HepG2 (cell line): ENCODE measurements around the gene KIF23. TPM values are rescaled to one million over a fixed set of nuclear protein-coding genes. Genes with fewer than 3 reads are reported as not detected.

Experiments used
- ATAC-seq: fragments of 200-7000 bp; cut with Tn5 transposase; 3 replicates; pipeline ENCODE4 v1.9.1; 2020; ENCODE audit warnings: mild to moderate bottlenecking, moderate library complexity
- BruUV-seq: library from RNA; stranded (reverse); fragments of 400-500 nt; replicated peaks from 2 replicates; lab custom pipeline; 2021; lab: Mats Ljungman, UMichigan
- CTCF ChIA-PET: fragments of 300-600 bp; formaldehyde crosslinking; extraction: SDS; loops from one replicate; lab custom pipeline; 2021; ENCODE audit warnings: low total read pairs, inconsistent platforms, low intra/inter-chr PET ratio; lab: Yijun Ruan, JAX
- POLR2A ChIA-PET: fragments of 350-600 bp; sonication (Branson Sonifier 250); formaldehyde crosslinking; loops from one replicate; lab custom pipeline; 2020; ENCODE audit warnings: antibody characterized with exemption, inconsistent platforms; lab: Yijun Ruan, JAX
- DNase-seq: peaks from one replicate; pipeline ENCODE4 v3.0.0-alpha.2; 2015; ENCODE audit warnings: low spot score
- FAIRE-seq: peaks from 3 replicates; lab custom pipeline; 2011; peaks lifted over from hg19 to GRCh38; lab: Jason Lieb, UNC
- H2AFZ ChIP-seq: one replicate; pipeline ENCODE4 v1.6.1; 2011; ENCODE audit warnings: low read length, inconsistent platforms
- H3K27ac ChIP-seq: fragments of 300-600 bp; 3 replicates; pipeline ENCODE4 v1.8.0; 2011; ENCODE audit warnings: mixed run types, mild to moderate bottlenecking, mixed read lengths, low read length, inconsistent platforms; ENCODE audit not compliant: insufficient read depth; ENCODE audit errors: extremely low read length
- H3K27me3 ChIP-seq, 2 experiments: fragments of 200-600 bp in 1 of 2; 2 replicates in 1 of 2; 3 replicates in 1 of 2; pipeline versions ENCODE4 v1.6.0 to v1.8.0; 2011; ENCODE audit warnings: low read length in 2 of 2, mild to moderate bottlenecking in 2 of 2, moderate library complexity in 2 of 2, inconsistent platforms in 1 of 2; ENCODE audit not compliant: insufficient read depth in 2 of 2, control insufficient read depth in 1 of 2
- H3K36me3 ChIP-seq, 2 experiments: fragments of 200-600 bp in 1 of 2; replicated peaks in 1 of 2; 2 replicates in 1 of 2; 3 replicates in 1 of 2; pipeline versions ENCODE4 v1.5.1 to v1.8.0; 2011; ENCODE audit warnings: low read length in 2 of 2, inconsistent platforms in 1 of 2; ENCODE audit not compliant: insufficient read depth in 2 of 2, control insufficient read depth in 1 of 2
- H3K4me1 ChIP-seq: 2 replicates; pipeline ENCODE4 v1.5.1; 2012; ENCODE audit warnings: low read length, inconsistent platforms; ENCODE audit not compliant: insufficient read depth
- H3K4me2 ChIP-seq: 2 replicates; pipeline ENCODE4 v1.6.0; 2011; ENCODE audit warnings: low read depth, low read length, inconsistent platforms
- H3K4me3 ChIP-seq, 3 experiments: fragments of 200-600 bp in 1 of 3; sonication (generic), shearing (Covaris generic) in 1 of 3; replicated peaks in 1 of 3; 2 replicates each; pipeline ENCODE4 v1.5.1; 2011 to 2016; ENCODE audit warnings: low read length in 3 of 3, inconsistent platforms in 2 of 3, low read depth in 2 of 3, mild to moderate bottlenecking in 2 of 3, control low read depth in 1 of 3, mixed read lengths in 1 of 3; ENCODE audit not compliant: insufficient read depth in 1 of 3
- H3K79me2 ChIP-seq: one replicate; pipeline ENCODE4 v1.6.1; 2011; ENCODE audit warnings: low read length, inconsistent platforms; ENCODE audit not compliant: insufficient read depth
- H3K9ac ChIP-seq: 2 replicates; pipeline ENCODE4 v1.6.0; 2011; ENCODE audit warnings: mild to moderate bottlenecking, low read depth, low read length, inconsistent platforms; ENCODE audit not compliant: insufficient read depth
- H3K9me3 ChIP-seq: 2 replicates; pipeline ENCODE4 v1.5.1; 2012; ENCODE audit warnings: mild to moderate bottlenecking, low read length
- H4K20me1 ChIP-seq: 2 replicates; pipeline ENCODE4 v1.6.0; 2011; ENCODE audit warnings: inconsistent platforms, mild to moderate bottlenecking, low read length, moderate library complexity; ENCODE audit not compliant: insufficient read depth
- CHD2 ChIP-seq: IDR thresholded peaks from 2 replicates; pipeline ENCODE4 v1.6.1; 2011; ENCODE audit warnings: low read depth, low read length, improper control_type of control experiment
- DZIP1 ChIP-seq: sonication (generic); formaldehyde crosslinking; IDR thresholded peaks from 2 replicates; pipeline ENCODE4 v1.5.0; 2020; ENCODE audit warnings: mild to moderate bottlenecking, missing genetic modification reagents
- ELF1 ChIP-seq: sonication (generic); formaldehyde crosslinking; IDR thresholded peaks from 2 replicates; pipeline ENCODE4 v1.4.0; 2020; ENCODE audit warnings: missing genetic modification reagents
- HOXA9 ChIP-seq: sonication (generic); formaldehyde crosslinking; IDR thresholded peaks from 2 replicates; pipeline ENCODE4 v1.8.1; 2022; ENCODE audit warnings: missing genetic modification reagents, mild to moderate bottlenecking, moderate library complexity, borderline replicate concordance
- IKZF4 ChIP-seq: sonication (generic); formaldehyde crosslinking; IDR thresholded peaks from 2 replicates; pipeline ENCODE4 v1.5.1; 2020; ENCODE audit warnings: borderline replicate concordance, mild to moderate bottlenecking, low read depth, missing genetic modification reagents; ENCODE audit errors: not compliant biosample characterization
- KDM3A ChIP-seq: IDR thresholded peaks from 2 replicates; pipeline ENCODE4 v1.6.1; 2018; ENCODE audit warnings: low read depth, missing compliant biosample characterization
- MED8 ChIP-seq: sonication (generic); formaldehyde crosslinking; IDR thresholded peaks from 2 replicates; pipeline ENCODE4 v1.8.1; 2023; ENCODE audit warnings: mild to moderate bottlenecking, missing genetic modification reagents; ENCODE audit not compliant: insufficient replicate concordance
- MYNN ChIP-seq: sonication (generic); formaldehyde crosslinking; IDR thresholded peaks from 2 replicates; pipeline ENCODE4 v1.4.0; 2020; ENCODE audit warnings: mild to moderate bottlenecking, low read depth, missing genetic modification reagents
- SNAPC4 ChIP-seq: sonication (generic); formaldehyde crosslinking; IDR thresholded peaks from 2 replicates; pipeline ENCODE4 v1.4.0; 2020; ENCODE audit warnings: mild to moderate bottlenecking, missing genetic modification reagents
- WGBS: methylation state at CpG from one replicate; pipeline ENCODE4 v1.1.6; 2017; ENCODE audit warnings: low lambda C conversion rate; 5-methylcytosine and 5-hydroxymethylcytosine counted together
- in situ Hi-C: cut with HindIII; loops from 2 replicates; pipeline ENCODE4 v1.10.0; 2017; ENCODE audit warnings: low pct_unique_long_range_greater_than_20kb; ENCODE audit not compliant: extremely low pct_ligation_motif_present
- intact Hi-C: fragments of 100-400 bp; cut with micrococcal nuclease; formaldehyde crosslinking; loops from one replicate; pipeline ENCODE4 v1.10.0; 2022; ENCODE audit not compliant: unreplicated experiment
- polyA plus RNA-seq, 8 experiments: library from polyadenylated mRNA; depleted of rRNA in 3 of 8; stranded (reverse) in 7 of 8; unstranded in 1 of 8; fragments of >200 nt; fragmentation: Illumina TruSeq in 4 of 8; extraction: Trizol in 4 of 8; gene quantifications; 2 replicates each; pipeline versions ENCODE4 v1.2.1 to v1.2.3, GENCODE V29; 2011 to 2016; ENCODE audit warnings: low read depth in 4 of 8, missing spikeins in 1 of 8, mixed read lengths in 1 of 8; ENCODE audit not compliant: insufficient read depth in 1 of 8
- total RNA-seq, 5 experiments: library from RNA; depleted of rRNA; stranded (reverse); fragments of >200 nt; fragmentation: Illumina TruSeq; extraction: Trizol; gene quantifications; 2 replicates each; pipeline ENCODE4 v1.2.3, GENCODE V29; 2016; ENCODE audit warnings: low read depth in 1 of 5
- TF ChIP-seq, protein P1 (sequence below): sonication (generic); formaldehyde crosslinking; IDR thresholded peaks from 2 replicates; pipeline ENCODE4 v1.8.1; 2023; ENCODE audit warnings: mild to moderate bottlenecking, inconsistent platforms, moderate library complexity, missing genetic modification reagents, borderline replicate concordance
- TF ChIP-seq, protein P2 (sequence below): sonication (generic); formaldehyde crosslinking; IDR thresholded peaks from 2 replicates; pipeline ENCODE4 v1.5.0; 2020; ENCODE audit warnings: mild to moderate bottlenecking, missing genetic modification reagents

The KIF23 gene
- total and polyA plus RNA-seq, 2 of the 13 experiments (the other 11 are each of a cell fraction or from before 2014, with no cell fraction given) = 11.3 to 38.1 TPM

DNA sequence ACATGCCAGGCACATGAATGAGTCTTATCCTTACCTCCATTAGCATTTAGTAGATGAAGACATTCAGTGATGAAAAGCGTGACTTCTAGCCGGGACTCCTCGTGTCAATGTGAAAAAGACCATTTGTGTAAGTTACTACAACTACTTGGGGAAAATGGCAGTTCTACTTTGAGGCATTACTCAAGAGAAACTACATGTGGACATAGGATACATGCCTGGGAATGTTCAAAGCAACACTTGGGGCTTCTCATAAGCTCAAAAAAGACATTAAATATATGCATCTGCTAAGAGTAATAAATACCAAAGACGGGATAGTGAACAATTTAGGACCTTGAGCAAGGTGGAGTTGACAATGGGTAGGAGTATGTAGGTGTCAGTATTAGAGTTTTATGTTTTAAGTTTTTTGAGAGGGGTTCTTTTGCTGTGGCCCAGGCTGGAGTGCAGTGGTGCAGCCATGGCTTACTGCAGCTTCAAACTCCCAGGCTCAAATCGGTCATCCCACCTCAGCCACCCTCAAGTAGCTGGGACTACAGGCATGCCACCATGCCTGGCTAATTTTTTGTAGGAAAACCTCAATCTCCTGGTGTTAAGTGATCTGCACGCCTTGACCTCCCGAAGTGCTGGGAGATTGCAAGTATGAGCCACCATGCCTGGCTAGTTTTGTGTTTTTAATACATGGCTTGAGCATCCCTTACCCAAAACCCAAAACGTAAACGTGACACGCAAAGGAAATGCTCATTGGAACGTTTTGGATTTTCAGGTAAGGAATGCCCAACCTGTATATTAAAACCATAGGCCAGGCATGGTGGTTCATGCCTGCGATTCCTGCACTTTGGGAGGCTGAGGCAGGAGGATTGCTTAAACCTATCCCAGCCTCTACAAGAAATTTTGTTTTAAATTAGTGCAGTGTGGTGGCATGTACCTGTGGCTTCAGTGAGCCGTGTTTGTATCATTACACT, 42.3 kb downstream of the KIF23 start:
- H3K9ac ChIP-seq = no peak overlapping the region
- BruUV-seq = no TSS peak
- H3K27me3 ChIP-seq = no peaks in the 10 kb centered on the region; a peak in 1 of 5 replicates
- intact Hi-C loops = no loop called here
- CTCF ChIA-PET = no interaction called here
- in situ Hi-C loops = loop anchor here (25.0 kb wide), 2 partner anchors 631 to 644 kb away; partner anchors contain the start of genes ANP32A and TLE3
- H4K20me1 ChIP-seq = peaks cover 40% of the 10 kb centered on the region
- ATAC-seq (no peak), DNase-seq (no peak), FAIRE-seq (no peak)
- H3K36me3 ChIP-seq = peaks cover 5 to 23% of the 10 kb centered on the region in 2 experiments; a peak in 4 of 5 replicates
- peaks cover 31% of the 10 kb centered on the region for H3K79me2 ChIP-seq
- H3K9me3 ChIP-seq = no peaks in the 10 kb centered on the region
- peaks cover 35% of the 10 kb centered on the region for H3K4me1 ChIP-seq
- H3K4me2 ChIP-seq = no peak overlapping the region
- no peak overlapping the region for H2AFZ ChIP-seq
- H3K27ac ChIP-seq = no peak overlapping the region
- 96% methylated on average over 12 of the region's 13 CpGs for whole genome bisulfite sequencing
- POLR2A ChIA-PET = interaction anchor here (0.9 kb wide), 1 partner anchor 98 kb away, joined by 3 read pairs; no protein-coding TSS in a partner anchor
- H3K4me3 ChIP-seq = no peak overlapping the region
- TF ChIP-seq, protein P1, sequence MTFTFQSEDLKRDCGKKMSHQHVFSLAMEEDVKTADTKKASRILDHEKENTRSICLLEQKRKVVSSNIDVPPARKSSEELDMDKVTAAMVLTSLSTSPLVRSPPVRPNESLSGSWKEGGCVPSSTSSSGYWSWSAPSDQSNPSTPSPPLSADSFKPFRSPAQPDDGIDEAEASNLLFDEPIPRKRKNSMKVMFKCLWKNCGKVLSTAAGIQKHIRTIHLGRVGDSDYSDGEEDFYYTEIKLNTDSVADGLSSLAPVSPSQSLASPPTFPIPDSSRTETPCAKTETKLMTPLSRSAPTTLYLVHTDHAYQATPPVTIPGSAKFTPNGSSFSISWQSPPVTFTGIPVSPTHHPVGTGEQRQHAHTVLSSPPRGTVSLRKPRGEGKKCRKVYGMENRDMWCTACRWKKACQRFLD (CRISPR knock-in tag) = no peak
- TF ChIP-seq ELF1 (no peak), IKZF4 (CRISPR knock-in tag) (no peak), MYNN (CRISPR knock-in tag) (no peak), KDM3A (no peak), DZIP1 (CRISPR knock-in tag) (no peak), HOXA9 (CRISPR knock-in tag) (no peak), SNAPC4 (no peak), CHD2 (no peak), MED8 (CRISPR knock-in tag) (no peak)
- TF ChIP-seq, protein P2, sequence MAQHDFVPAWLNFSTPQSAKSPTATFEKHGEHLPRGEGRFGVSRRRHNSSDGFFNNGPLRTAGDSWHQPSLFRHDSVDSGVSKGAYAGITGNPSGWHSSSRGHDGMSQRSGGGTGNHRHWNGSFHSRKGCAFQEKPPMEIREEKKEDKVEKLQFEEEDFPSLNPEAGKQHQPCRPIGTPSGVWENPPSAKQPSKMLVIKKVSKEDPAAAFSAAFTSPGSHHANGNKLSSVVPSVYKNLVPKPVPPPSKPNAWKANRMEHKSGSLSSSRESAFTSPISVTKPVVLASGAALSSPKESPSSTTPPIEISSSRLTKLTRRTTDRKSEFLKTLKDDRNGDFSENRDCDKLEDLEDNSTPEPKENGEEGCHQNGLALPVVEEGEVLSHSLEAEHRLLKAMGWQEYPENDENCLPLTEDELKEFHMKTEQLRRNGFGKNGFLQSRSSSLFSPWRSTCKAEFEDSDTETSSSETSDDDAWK = no peak
